ENCODE data around the gene DRD3. TPM values are rescaled to one million over a fixed set of nuclear protein-coding genes. Genes with fewer than 3 reads are reported as not detected.

Gene DRD3
- total RNA-seq, 1 donor from 2014 or later, result not detected

- H3K27ac Mint-ChIP-seq, result no peak overlapping the region
- no peak overlapping the region for H3K27ac ChIP-seq
- no peak overlapping the region for H3K4me2 ChIP-seq
- H3K36me3 Mint-ChIP-seq, result no peaks in the 10 kb centered on the region
- H3K4me1 Mint-ChIP-seq, result no peaks in the 10 kb centered on the region
- H3K27me3 Mint-ChIP-seq (ENCODE audit: insufficient read depth, low read depth), result peaks cover 2% of the 10 kb centered on the region
- DNase-seq (ENCODE audit: low spot score), result no peak
- no peaks in the 10 kb centered on the region for H3K9me3 Mint-ChIP-seq
- no peaks in the 10 kb centered on the region for H3F3A ChIP-seq (ENCODE audit: low read depth)
- H3K27me3 ChIP-seq, result no peaks in the 10 kb centered on the region
- no peaks in the 10 kb centered on the region for H3K36me3 ChIP-seq
- no peak overlapping the region for H3K9ac ChIP-seq
- no peak overlapping the region for H2AFZ ChIP-seq (replicated peaks)
- H3K4me3 ChIP-seq, result no peak overlapping the region
- H3K4me3 Mint-ChIP-seq, result no peak overlapping the region
- H3K9me3 ChIP-seq (ENCODE audit: low read depth), result no peaks in the 10 kb centered on the region
- H4K20me1 ChIP-seq (ENCODE audit: low read depth), result no peaks in the 10 kb centered on the region
- H3K79me2 ChIP-seq (ENCODE audit: low read depth), result no peaks in the 10 kb centered on the region
- TF ChIP-seq EZH2phosphoT487 (IDR thresholded peaks at IDR 0.05) (no peak), EZH2 (IDR thresholded peaks at IDR 0.05) (no peak), CTCF (IDR thresholded peaks at IDR 0.05) (no peak)
- no peaks in the 10 kb centered on the region for H3K4me1 ChIP-seq
Observed at GRCh38 chr3:114133947-114134346, 44.9 kb downstream of the DRD3 start.

- no peak overlapping the region for H3K4me3 Mint-ChIP-seq
- no peak overlapping the region for H3K27ac Mint-ChIP-seq
- no peak overlapping the region for H3K4me3 ChIP-seq
Observed at GRCh38 chr3:114132500-114132899, 46.4 kb downstream of the DRD3 start.

GRCh38 chr3:114128826-114129225 is 50.0 kb downstream of the DRD3 start:
- no peaks in the 10 kb centered on the region for H3K27me3 Mint-ChIP-seq (ENCODE audit: insufficient read depth, low read depth)
- peaks cover 4% of the 10 kb centered on the region for H3K9me3 Mint-ChIP-seq
- no peaks in the 10 kb centered on the region for H3K4me1 ChIP-seq

More at GRCh38 chr3:114132500-114132899, 46.4 kb downstream of the DRD3 start:
- H3K4me2 ChIP-seq, result no peak overlapping the region
- no peaks in the 10 kb centered on the region for H3F3A ChIP-seq (ENCODE audit: low read depth)
- no peak overlapping the region for H3K9ac ChIP-seq
- TF ChIP-seq EZH2 (IDR thresholded peaks at IDR 0.05) (no peak), EZH2phosphoT487 (IDR thresholded peaks at IDR 0.05) (no peak)
- no peaks in the 10 kb centered on the region for H3K4me1 ChIP-seq
- no peaks in the 10 kb centered on the region for H3K79me2 ChIP-seq (ENCODE audit: low read depth)
- H3K27ac ChIP-seq, result no peak overlapping the region
- H3K36me3 ChIP-seq, result no peaks in the 10 kb centered on the region
- Mint-ChIP-seq H3K4me1 (no peaks in the 10 kb centered on the region), H3K36me3 (no peaks in the 10 kb centered on the region), H3K27me3 (ENCODE audit: insufficient read depth, low read depth) (peaks cover 2% of the 10 kb centered on the region), H3K9me3 (no peaks in the 10 kb centered on the region)
- no peaks in the 10 kb centered on the region for H4K20me1 ChIP-seq (ENCODE audit: low read depth)
- no peak overlapping the region for H2AFZ ChIP-seq (replicated peaks)
- no peaks in the 10 kb centered on the region for H3K27me3 ChIP-seq
- DNase-seq (ENCODE audit: low spot score), result no peak
- no peaks in the 10 kb centered on the region for H3K9me3 ChIP-seq (ENCODE audit: low read depth)

More at GRCh38 chr3:114128826-114129225, 50.0 kb downstream of the DRD3 start:
- Histone ChIP-seq H3K9me3 (ENCODE audit: low read depth) (no peaks in the 10 kb centered on the region), H3K4me3 (no peak overlapping the region), H3K4me2 (no peak overlapping the region), H2AFZ (replicated peaks) (no peak overlapping the region), H3K27me3 (no peaks in the 10 kb centered on the region), H3F3A (ENCODE audit: low read depth) (no peaks in the 10 kb centered on the region), H3K79me2 (ENCODE audit: low read depth) (no peaks in the 10 kb centered on the region), H3K9ac (no peak overlapping the region), H3K36me3 (no peaks in the 10 kb centered on the region), H4K20me1 (ENCODE audit: low read depth) (no peaks in the 10 kb centered on the region), H3K27ac (no peak overlapping the region)
- H3K27ac Mint-ChIP-seq, result peak overlapping the region; percentile 21
- no peak overlapping the region for H3K4me3 Mint-ChIP-seq
- TF ChIP-seq CTCF (IDR thresholded peaks at IDR 0.05), result no peak
- no peak for TF ChIP-seq EZH2phosphoT487 (IDR thresholded peaks at IDR 0.05)
- TF ChIP-seq EZH2 (IDR thresholded peaks at IDR 0.05), result no peak
- no peak for DNase-seq (ENCODE audit: low spot score)
- H3K36me3 Mint-ChIP-seq, result no peaks in the 10 kb centered on the region
- no peaks in the 10 kb centered on the region for H3K4me1 Mint-ChIP-seq

Measured in neural progenitor cell (in vitro differentiated cells).